ENCODE data around the gene MRPS5. TPM values are rescaled to one million over a fixed set of nuclear protein-coding genes. Genes with fewer than 3 reads are reported as not detected.

Gene MRPS5
- total RNA-seq, 1 donor from 2014 or later, result 66.1 TPM

- H3K36me3 ChIP-seq (ENCODE audit: control insufficient read depth, insufficient read depth, low read length), result peaks cover 1% of the 10 kb centered on the region
- no peaks in the 10 kb centered on the region for H3K27me3 ChIP-seq (ENCODE audit: control insufficient read depth, insufficient read depth, low read length)
- TF ChIP-seq CTCF (IDR thresholded peaks at IDR 0.05; ENCODE audit: insufficient read depth, low read length, poor library complexity, severe bottlenecking), result no peak
- DNase-seq (ENCODE audit: low read depth), result no peak
- H3K4me3 ChIP-seq (ENCODE audit: low read depth, low read length), result no peak overlapping the region
These were observed 35.6 kb downstream of the MRPS5 start for GRCh38 chr2:95086017-95086416.

GRCh38 chr2:95082477-95082876 lies 39.1 kb downstream of the MRPS5 start:
- Histone ChIP-seq H3K27me3 (ENCODE audit: control insufficient read depth, insufficient read depth, low read length) (peaks cover 6% of the 10 kb centered on the region), H3K4me3 (ENCODE audit: low read depth, low read length) (no peak overlapping the region), H3K36me3 (ENCODE audit: control insufficient read depth, insufficient read depth, low read length) (peaks cover 1% of the 10 kb centered on the region)
- no peak for TF ChIP-seq CTCF (IDR thresholded peaks at IDR 0.05; ENCODE audit: insufficient read depth, low read length, poor library complexity, severe bottlenecking)
- no peak for DNase-seq (ENCODE audit: low read depth)

- no peak for TF ChIP-seq CTCF (IDR thresholded peaks at IDR 0.05; ENCODE audit: insufficient read depth, low read length, poor library complexity, severe bottlenecking)
- H3K36me3 ChIP-seq (ENCODE audit: control insufficient read depth, insufficient read depth, low read length), result no peaks in the 10 kb centered on the region
- DNase-seq (ENCODE audit: low read depth), result no peak
- peaks cover 24% of the 10 kb centered on the region for H3K27me3 ChIP-seq (ENCODE audit: control insufficient read depth, insufficient read depth, low read length)
- no peak overlapping the region for H3K4me3 ChIP-seq (ENCODE audit: low read depth, low read length)
These were observed 42.4 kb downstream of the MRPS5 start for GRCh38 chr2:95079199-95079683.

GRCh38 chr2:95077861-95078603 lies 43.6 kb downstream of the MRPS5 start:
- Histone ChIP-seq H3K27me3 (ENCODE audit: control insufficient read depth, insufficient read depth, low read length) (peaks cover 24% of the 10 kb centered on the region), H3K4me3 (ENCODE audit: low read depth, low read length) (no peak overlapping the region), H3K36me3 (ENCODE audit: control insufficient read depth, insufficient read depth, low read length) (no peaks in the 10 kb centered on the region)
- TF ChIP-seq CTCF (IDR thresholded peaks at IDR 0.05; ENCODE audit: insufficient read depth, low read length, poor library complexity, severe bottlenecking), result no peak
- DNase-seq (ENCODE audit: low read depth), result no peak

- TF ChIP-seq CTCF (IDR thresholded peaks at IDR 0.05; ENCODE audit: insufficient read depth, low read length, poor library complexity, severe bottlenecking), result no peak
- Histone ChIP-seq H3K36me3 (ENCODE audit: control insufficient read depth, insufficient read depth, low read length) (no peaks in the 10 kb centered on the region), H3K4me3 (ENCODE audit: low read depth, low read length) (no peak overlapping the region), H3K27me3 (ENCODE audit: control insufficient read depth, insufficient read depth, low read length) (peaks cover 24% of the 10 kb centered on the region)
- DNase-seq (ENCODE audit: low read depth), result no peak
These were observed 44.1 kb downstream of the MRPS5 start for GRCh38 chr2:95077530-95077825.

Data from kidney epithelial cell (primary cell).